ENCODE measurements around the gene SFRP2.

The SFRP2 gene, protein sequence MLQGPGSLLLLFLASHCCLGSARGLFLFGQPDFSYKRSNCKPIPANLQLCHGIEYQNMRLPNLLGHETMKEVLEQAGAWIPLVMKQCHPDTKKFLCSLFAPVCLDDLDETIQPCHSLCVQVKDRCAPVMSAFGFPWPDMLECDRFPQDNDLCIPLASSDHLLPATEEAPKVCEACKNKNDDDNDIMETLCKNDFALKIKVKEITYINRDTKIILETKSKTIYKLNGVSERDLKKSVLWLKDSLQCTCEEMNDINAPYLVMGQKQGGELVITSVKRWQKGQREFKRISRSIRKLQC

DNA sequence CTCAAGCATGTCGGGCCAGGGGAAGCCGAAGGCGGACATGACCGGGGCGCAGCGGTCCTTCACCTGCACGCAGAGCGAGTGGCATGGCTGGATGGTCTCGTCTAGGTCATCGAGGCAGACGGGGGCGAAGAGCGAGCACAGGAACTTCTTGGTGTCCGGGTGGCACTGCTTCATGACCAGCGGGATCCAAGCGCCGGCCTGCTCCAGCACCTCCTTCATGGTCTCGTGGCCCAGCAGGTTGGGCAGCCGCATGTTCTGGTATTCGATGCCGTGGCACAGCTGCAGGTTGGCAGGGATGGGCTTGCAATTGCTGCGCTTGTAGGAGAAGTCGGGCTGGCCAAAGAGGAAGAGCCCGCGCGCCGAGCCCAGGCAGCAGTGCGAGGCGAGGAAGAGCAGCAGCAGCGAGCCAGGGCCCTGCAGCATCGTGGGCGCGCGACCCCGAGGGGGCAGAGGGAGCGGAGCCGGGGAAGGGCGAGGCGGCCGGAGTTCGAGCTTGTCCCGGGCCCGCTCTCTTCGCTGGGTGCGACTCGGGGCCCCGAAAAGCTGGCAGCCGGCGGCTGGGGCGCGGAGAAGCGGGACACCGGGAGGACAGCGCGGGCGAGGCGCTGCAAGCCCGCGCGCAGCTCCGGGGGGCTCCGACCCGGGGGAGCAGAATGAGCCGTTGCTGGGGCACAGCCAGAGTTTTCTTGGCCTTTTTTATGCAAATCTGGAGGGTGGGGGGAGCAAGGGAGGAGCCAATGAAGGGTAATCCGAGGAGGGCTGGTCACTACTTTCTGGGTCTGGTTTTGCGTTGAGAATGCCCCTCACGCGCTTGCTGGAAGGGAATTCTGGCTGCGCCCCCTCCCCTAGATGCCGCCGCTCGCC lies at the start of gene SFRP2:
TSS of gene SFRP2 (minus strand) at position 671 of the 864 bp plus-strand sequence. CDS start at position 423, 248 bp downstream.
- DNase-seq, result peak; percentile 34

DNA sequence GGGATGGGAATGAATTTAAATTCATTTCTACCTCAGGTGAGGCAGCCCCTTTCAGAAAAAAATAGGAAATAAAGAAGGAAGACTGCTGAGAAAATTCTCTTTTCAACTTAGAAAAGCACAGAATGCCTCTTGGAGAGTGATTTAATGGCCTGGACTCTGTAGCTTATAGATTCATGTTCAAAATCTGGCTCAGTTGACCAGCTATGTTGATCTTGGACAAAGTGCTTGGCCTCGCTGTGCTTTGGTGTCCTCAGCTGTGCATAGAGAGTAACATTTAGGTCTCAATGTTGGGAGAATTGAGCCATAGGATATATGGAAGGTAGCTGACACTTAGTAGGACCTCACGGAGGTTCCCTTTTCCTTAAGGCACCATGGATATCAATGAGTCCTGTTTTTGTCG lies 49.7 kb upstream of the SFRP2 start:
- no peak for DNase-seq

DNA sequence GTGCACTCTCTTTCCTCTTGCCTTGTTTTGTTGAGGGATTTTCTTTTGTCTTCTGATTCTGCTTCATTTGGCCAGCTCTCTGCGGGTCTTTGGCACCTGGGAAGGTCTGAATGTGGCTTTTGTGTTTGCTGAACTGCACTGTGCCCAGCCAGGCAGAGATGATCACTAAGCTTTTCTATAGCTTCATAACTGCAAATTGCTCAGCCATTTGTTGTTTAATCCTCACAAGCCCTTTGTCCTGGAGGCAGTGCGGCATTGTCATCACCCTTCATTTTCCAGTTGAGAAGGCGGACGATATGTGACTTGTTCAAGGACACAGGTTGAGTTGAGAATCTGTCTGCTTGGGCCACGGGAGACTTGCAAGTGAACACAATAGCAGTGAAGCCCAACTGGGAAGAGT lies 46.0 kb upstream of the SFRP2 start:
- no peak for DNase-seq

DNA sequence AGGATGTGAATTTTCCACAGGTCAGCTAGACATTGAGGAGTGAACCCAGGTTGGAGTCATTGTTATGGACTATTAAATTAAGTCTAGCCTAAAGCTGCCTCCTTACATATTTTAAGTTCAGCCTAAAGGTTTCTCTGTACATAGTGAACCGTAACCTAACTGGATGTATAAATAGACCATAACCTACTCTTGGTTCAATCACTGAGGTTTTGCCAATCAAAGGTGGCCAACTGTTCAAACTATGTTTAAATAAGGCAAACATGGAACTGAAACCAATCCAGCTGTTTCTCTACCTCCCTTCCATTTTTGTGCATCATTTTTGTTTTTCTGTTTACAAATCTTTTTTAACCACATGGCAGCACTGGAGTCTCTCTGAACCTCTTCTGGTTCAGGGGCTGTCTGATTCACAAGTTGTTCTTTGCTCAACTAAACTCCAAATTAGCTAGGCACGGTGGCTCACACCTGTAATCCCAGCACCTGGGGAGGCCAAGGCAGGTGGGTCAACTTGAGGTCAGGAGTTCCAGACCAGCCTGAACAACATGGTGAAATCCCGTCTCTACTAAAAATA lies 43.9 kb upstream of the SFRP2 start:
- DNase-seq, result no peak

DNA sequence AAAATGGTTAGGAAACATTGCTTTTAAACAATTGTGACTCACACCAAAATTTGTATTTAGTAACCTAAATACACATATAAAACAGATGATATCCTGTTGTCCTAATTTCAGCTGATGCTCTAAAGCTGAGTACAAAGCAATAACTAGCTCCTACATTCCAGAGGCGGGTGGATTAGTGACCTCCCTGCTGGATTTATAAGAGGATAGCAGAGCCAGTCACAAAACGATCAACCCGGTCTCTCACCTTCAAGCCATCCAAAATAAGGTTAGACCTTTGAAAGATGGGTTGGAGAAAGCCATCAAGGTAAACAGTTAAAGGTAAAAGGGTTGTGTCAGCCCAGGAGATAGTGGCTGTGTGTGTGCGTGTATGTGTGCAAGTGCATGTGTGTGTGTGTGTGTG lies 43.2 kb upstream of the SFRP2 start:
- no peak for DNase-seq

DNA sequence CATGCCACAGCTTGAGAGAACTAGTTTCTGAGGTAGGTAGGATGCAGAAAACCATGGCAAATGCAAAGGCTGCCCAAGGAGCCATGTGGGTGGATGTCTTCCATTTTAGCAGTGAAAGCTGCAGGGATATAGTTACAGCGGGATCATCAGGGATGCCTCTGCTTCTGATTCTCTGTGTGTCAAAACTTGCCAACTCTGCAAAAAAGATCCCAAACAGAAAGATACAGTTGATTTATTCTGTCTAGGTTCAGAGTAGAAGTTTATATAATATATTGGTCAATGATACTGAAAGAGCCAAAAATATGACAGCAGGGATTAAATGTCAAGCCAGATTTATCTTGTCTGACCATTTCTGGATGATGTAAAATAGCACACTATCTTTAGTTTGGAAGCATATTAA lies 42.4 kb upstream of the SFRP2 start:
- no peak for DNase-seq

DNA sequence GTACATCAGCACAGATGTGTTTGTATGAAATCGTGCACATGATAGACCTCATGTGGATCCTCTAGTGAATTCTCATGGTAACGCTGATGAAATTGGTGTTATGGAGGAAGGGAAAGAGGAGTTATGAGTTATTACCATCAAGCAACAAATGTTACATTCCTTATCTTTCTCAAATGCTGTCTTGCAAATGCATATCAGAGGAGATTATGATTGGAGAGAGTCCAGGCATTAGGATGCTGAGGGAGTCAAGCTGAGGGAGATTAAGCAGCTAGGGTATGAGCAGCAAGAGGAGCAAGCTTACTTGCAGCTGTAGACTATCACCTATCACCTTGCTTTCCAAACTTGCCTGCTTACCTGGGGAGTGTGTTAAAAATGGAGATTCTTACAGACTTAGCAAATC lies 36.8 kb upstream of the SFRP2 start:
- DNase-seq, result no peak

DNA sequence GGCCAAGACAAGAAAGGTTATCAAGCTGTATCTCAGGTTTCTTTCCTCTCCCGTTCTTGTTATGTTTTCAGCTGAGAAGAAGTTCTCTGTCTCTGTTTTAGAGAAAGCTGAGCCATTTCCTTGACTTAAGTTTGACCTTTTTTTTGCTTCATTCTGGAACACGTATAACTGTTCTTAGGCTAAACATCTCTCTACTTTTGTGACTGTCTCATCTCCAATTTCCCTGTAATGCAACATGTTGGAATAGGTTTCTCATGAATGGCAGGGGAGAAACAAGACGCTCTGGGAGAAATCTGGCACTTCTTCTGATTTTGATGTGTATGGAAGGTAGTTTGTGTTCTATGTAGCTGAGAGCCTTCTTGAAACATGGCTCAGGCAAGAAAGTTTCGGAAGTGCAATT lies 36.2 kb upstream of the SFRP2 start:
- no peak for DNase-seq

DNA sequence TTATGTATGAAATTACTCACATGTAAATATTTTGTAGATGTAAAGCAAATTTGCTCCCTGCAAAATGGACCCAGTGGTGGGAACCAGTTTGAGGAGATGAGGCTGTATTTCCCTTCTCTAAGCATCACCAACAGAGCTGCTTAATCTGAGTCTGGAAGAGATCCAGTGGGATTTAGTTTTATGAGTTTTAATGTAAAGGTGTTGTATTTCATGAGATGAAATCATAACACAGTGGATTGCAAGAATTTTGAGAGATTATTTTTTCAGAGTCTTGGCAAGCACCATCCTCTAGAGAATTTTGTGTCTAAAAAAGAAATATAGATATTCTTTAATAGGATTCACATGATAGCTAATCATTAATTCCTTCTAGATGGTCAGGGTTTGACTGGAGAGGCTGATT lies 35.6 kb upstream of the SFRP2 start:
- no peak for DNase-seq

DNA sequence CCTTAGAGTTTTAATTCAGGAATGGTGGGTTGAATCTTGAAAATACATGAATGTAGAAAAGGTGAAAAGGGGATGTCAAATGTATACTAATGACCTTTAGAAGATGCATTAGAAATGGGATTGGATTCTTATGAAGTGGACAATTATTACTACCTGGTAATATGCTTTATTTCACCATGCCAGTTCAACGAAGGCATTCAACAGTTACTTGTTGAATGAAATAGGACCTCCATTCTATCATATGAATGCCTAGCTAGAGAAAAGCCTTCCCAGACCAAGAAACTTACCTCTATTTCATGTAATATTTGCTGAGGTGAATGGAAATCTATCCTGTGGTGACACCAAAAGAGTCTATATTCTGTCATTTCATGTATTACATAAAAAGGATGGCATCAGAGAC lies 34.6 kb upstream of the SFRP2 start:
- DNase-seq, result no peak

DNA sequence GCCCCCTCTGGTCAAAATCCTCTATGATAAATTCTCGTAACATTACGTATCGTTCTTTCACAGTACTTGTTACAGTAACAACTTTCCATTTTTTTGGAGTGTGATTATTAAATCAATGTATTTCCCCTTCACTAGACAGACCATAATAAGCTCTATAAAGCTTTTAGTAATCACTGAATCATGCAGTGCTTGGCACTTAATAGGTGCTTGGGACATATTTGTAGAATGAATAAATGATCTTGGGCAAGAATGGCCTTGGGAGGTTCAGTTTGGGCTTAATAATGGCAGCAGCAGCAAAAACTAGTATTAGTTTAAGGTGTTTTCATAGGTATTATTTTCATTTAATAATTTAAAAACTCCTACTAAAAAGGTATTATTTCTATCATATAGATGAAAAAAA lies 33.4 kb upstream of the SFRP2 start:
- no peak for DNase-seq

DNA sequence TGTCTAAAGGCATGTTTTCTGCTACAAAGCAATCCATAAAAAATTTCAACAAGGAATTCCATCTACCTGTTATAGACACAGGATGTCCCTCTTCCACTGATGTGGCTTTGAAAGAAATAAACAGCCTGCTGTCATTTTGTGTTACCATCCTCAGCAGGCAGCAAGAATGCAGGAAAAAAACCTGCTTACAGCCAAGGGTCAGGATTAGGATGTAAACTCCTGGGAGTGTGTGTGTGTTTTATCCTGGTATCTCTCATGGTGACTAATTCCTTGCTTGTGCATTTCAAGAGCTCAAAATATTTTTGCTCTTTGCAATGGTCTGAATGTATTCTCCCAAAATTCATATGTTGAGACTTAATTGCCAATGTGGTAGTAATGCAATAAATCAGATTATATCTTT lies 28.6 kb upstream of the SFRP2 start:
- no peak for DNase-seq

DNA sequence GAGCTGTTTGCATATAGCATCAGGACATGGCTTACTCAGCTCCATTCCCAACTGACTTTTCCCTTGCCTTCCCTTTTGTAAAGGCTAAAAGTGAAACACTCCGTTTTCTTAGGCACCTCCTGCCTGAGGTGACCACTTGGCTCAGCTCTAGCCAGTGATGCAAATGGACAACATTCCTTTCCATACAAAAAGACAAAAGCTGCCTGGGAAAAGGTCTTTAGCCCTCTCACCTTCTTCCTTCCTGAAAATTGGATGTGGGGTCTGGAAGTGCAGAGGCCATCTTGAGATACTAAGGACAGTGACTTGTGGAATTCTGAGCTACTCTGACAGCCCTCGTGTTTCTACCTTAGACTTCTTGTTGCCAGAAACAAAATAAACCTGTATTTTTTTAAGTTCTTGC lies 27.7 kb upstream of the SFRP2 start:
- DNase-seq, result no peak

DNA sequence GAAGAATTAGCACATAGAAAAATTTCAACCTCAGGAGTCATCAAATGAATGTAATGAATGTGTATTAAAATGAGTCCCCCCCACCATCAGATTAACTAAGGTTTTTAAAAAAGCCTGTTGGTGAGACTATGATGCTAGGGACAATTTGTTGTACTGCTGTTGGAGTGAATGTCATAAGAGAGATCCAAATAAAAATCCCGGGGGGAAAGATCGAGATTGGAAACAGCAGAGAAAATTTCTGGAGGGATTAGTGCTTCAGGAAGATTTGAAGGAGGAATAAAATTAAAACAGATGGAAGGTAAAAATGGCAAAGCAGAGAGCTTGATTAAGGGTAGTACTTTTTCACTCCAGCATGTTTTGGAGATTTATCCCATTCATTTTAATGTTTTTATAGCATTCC lies 25.9 kb upstream of the SFRP2 start:
- no peak for DNase-seq

DNA sequence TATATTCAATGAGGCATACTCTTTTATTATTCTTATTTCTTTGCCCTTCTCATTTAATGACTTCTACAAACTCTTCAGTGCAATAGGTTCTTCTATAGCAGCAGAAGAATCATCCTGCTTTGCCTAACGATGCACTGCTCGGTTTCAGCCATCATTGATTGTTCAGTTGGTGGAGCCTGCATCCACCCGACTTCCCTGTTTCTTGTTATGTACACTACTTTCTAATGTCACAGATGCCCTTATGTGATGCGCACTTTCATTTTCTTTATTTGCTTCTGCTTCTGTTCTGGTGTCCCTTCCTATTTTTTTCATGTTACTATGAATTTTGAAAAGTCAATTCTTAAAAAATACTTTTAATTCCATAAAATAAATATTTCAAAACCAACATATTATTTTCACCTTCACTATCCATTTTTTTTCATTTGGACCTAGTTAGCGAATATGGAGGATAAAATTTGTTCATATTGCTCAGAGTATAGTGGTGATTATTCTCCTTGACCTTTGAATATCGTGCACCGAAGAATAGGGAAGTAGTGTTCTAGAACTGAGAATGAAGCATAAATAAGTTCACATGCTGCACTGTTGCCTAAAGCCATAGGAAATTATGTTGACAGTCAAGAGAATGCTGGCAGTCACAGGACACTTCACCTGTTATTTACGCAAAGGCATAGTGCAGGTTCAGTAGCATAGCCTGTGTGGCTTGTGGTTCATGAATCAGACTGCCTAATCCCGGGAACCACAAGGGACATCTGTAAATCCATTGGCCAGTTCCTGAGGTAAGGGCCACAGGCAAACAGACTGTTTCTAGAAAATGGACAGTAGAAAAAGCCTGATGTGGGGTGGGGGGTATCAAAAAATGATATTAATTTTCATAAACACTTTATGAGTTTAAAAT lies 21.3 kb upstream of the SFRP2 start:
- DNase-seq, result no peak

DNA sequence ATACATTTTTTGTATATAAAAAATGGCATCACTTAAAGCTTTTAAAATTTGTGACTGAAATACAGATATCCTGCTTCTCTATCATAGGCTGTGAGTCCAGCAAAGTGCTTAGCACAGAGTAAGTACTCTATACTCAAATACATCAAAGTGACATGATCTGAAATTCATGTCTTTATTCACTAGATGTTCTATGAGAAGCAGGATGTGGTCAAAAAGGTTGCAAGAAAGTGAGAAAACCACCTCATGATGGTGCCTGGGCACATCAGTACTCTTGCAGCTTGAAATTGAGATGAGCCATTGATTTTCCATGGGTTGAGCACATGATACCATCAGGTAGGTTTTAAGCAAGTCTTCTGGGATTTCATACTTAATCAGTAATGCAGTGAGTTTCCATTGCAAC lies 20.4 kb upstream of the SFRP2 start:
- DNase-seq, result peak; percentile 58

DNA sequence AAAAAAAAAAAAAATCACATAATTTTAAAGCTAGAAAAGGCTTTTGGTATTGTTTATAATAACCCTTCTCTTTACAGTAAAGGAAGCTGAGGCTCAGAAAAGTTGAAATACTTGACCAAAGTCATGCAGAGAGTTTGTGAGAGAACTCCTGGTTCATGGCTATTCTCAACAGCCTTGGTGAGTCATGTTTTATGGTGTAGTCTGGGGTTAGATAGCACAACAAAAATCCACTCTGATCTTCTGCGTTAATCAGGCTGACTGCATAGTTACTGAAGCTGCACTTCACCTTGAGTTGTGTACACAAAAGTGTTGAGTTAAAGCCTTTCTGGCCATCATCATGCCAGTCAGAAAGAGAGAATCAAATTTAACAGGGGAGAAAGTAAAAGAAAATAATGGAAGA lies 19.3 kb upstream of the SFRP2 start:
- no peak for DNase-seq

DNA sequence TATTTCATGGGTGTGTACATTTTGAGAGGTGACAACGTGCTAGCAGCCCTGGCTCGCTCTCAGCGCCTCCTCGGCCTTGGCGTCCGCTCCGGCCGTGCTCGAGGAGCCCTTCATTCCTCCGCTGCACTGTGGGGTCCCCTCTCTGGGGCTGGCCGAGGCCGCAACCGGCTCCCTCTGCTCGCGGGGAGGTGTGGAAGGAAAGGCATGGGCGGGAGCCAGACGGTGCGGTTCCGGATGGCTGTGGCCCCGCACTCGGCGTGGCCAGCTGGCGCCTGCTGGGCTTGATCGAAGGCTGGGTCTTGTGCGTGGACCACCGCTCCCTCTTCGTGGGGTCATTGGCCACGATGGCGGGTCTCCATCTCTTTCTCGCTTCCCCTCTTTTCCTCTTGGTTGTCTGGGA lies 17.2 kb upstream of the SFRP2 start:
- DNase-seq, result no peak

DNA sequence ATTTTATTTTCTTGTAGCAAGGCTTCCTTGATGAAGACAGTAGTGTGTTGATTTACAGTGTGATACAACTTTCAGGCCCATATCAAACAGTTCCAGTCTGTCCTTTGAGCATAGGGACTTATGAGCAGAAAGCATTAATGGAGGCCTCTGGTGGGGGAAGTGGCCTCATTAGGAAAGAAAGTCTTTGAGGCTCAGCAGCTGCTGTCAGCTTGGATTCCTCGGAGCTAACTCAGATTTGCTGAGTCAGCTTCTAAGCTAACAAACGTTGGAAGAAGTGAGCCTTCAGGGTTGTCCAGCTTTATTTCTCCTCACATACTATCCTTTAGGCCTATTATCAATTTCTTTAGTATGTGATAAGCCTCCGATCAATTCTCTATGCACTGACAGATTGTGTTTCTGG lies 15.8 kb upstream of the SFRP2 start:
- DNase-seq, result no peak

DNA sequence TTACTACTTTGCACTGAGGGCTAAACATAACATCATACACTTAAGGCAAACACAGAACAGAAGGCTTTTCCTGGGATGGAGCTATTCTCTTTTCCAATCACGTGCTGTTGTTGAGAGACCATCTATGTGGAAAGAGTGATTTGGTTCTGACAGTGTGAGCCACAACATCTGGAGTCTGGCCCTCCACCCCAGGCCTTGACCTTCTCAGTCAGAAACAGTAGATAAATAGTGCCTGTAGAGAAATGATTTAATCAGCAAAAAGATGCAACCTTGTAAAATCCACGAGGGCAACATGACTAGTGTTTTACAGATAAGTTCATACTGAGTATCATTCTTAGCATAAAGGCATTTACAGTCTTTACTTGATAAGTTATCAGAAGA lies 10.8 kb upstream of the SFRP2 start:
- no peak for DNase-seq

DNA sequence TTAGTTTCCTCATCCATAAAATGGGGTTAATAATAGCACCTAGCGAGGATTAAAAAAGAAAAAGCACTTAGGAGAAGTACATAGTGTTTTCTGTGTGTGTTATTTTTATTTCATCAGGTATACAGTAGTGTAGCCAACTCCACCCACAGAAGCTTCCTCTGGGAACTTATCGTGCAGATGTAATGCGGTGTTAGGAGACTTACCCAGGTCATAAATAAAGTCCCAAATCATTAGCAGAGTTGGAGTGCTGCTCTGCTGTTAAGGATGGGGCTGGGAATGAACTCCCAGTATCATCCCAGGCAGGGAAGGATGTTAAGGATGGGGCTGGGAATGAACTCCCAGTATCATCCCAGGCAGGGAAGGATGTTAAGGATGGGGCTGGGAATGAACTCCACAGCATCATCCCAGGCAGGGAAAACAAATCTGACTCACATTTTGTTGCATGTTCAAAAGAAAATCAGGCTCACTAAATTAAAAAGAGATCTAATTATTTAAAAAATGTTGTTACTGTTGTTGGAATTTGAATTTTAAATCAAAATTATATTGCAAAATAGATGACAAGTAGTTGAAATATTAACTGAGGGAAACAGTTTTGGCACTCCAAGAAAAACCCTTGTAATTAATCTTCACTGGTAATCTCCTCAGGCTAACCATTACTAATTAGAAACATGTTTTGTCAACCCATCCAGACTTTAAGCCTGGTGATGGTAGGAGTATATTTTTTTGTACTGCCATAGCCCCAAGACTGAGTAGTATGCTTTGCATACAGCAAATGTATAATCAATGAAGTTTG lies 10.2 kb upstream of the SFRP2 start:
- no peak for DNase-seq

DNA sequence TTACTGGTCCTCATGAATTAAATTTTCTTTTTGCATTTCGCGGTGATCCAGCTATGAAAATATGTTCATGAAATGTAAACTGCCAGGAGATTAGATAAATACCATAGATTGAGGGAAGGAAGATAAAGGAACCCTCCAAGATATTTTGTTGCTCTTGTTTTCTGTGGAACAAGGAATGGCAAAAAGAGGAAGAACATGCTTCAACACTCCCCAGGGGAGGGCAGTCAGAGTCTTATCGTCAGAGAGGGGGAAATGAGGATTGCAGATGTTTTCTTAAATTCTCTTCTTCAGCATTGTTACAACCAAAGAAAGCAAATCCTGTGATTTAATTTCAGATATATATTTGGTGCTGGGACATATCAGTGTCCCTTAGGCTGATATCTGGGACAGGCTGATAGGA lies 9.5 kb upstream of the SFRP2 start:
- DNase-seq, result no peak

All from stimulated activated CD4-positive, alpha-beta T cell treated with anti-CD3 and anti-CD28 coated beads, Interleukin-15, amount 100 ng/mL, for 24 hours (primary cell).